Measurements from ENCODE around the gene APOB.

- no peak for TF ChIP-seq POLR2A (IDR thresholded peaks at IDR 0.05)
- TF ChIP-seq, protein P1, sequence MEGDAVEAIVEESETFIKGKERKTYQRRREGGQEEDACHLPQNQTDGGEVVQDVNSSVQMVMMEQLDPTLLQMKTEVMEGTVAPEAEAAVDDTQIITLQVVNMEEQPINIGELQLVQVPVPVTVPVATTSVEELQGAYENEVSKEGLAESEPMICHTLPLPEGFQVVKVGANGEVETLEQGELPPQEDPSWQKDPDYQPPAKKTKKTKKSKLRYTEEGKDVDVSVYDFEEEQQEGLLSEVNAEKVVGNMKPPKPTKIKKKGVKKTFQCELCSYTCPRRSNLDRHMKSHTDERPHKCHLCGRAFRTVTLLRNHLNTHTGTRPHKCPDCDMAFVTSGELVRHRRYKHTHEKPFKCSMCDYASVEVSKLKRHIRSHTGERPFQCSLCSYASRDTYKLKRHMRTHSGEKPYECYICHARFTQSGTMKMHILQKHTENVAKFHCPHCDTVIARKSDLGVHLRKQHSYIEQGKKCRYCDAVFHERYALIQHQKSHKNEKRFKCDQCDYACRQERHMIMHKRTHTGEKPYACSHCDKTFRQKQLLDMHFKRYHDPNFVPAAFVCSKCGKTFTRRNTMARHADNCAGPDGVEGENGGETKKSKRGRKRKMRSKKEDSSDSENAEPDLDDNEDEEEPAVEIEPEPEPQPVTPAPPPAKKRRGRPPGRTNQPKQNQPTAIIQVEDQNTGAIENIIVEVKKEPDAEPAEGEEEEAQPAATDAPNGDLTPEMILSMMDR (IDR thresholded peaks at IDR 0.05), result no peak
Measured at GRCh38 chr2:21019678-21020021, 24.2 kb downstream of the APOB start.

Measured in prostate gland (tissue), 2 donors.